LNCaP clone FGC (cell line): ENCODE results near the gene NUBPL.

ENCODE experiments used
- DNase-seq: peaks from one replicate; pipeline ENCODE4 v3.0.0-alpha.2; 2011; ENCODE audit warnings: low read depth
- H3K4me3 ChIP-seq: 2 replicates; pipeline ENCODE4 v1.5.1; 2011; ENCODE audit warnings: mild to moderate bottlenecking, low read depth, low read length, control low read depth
- CTCF ChIP-seq: IDR thresholded peaks from 2 replicates; pipeline ENCODE4 v1.5.1; 2012; ENCODE audit warnings: mild to moderate bottlenecking; ENCODE audit not compliant: control insufficient read depth, insufficient read depth; ENCODE audit errors: extremely low read depth

NUBPL gene

GRCh38 chr14:31559939-31560338, 1.3 kb upstream of the NUBPL start:
- no peak for TF ChIP-seq CTCF
- no peak for DNase-seq
- no peak overlapping the region for H3K4me3 ChIP-seq

GRCh38 chr14:31560759-31561154, 447 bp upstream of the NUBPL start:
- no peak for DNase-seq
- peak overlapping the region; percentile 99 for H3K4me3 ChIP-seq
- TF ChIP-seq CTCF = no peak

- DNase-seq = no peak
- no peak for TF ChIP-seq CTCF
- no peak overlapping the region for H3K4me3 ChIP-seq
Measured at GRCh38 chr14:31564194-31564593, 3.0 kb downstream of the NUBPL start.

GRCh38 chr14:31566456-31566855, 5.3 kb downstream of the NUBPL start:
- H3K4me3 ChIP-seq = no peak overlapping the region
- no peak for DNase-seq
- no peak for TF ChIP-seq CTCF

- no peak for DNase-seq
- H3K4me3 ChIP-seq = no peak overlapping the region
- TF ChIP-seq CTCF = no peak
Measured at GRCh38 chr14:31567655-31568054, 6.5 kb downstream of the NUBPL start.

GRCh38 chr14:31568161-31568560, 7.0 kb downstream of the NUBPL start:
- H3K4me3 ChIP-seq = no peak overlapping the region
- no peak for TF ChIP-seq CTCF
- DNase-seq = no peak

GRCh38 chr14:31568671-31569070, 7.5 kb downstream of the NUBPL start:
- H3K4me3 ChIP-seq = no peak overlapping the region
- DNase-seq = no peak
- no peak for TF ChIP-seq CTCF
